HCT116 (cell line): Measurements from ENCODE around the gene TMPRSS7. TPM values are rescaled to one million over a fixed set of nuclear protein-coding genes. Genes with fewer than 3 reads are reported as not detected.

Experiments
- ATAC-seq: fragments of 200-7000 bp; cut with Tn5 transposase; 2 replicates; pipeline ENCODE4 v1.9.1; 2020; ENCODE audit warnings: mild to moderate bottlenecking, moderate library complexity
- BruUV-seq: library from RNA; stranded (reverse); fragments of 400-500 nt; replicated peaks from 2 replicates; lab custom pipeline; 2021; lab: Mats Ljungman, UMichigan
- CTCF ChIA-PET: fragments of 300-600 bp; sonication (Branson Sonifier 250); formaldehyde crosslinking; loops from one replicate; lab custom pipeline; 2021; ENCODE audit warnings: antibody characterized with exemption; lab: Charles Lee
- POLR2A ChIA-PET: fragments of 300-600, 350-600 bp; sonication (Branson Sonifier 250); formaldehyde crosslinking; loops from one replicate; lab custom pipeline; 2021; ENCODE audit warnings: antibody characterized with exemption; lab: Charles Lee
- RAD21 ChIA-PET, 2 experiments: fragments of 300-600 bp; sonication (Branson Sonifier 250); formaldehyde crosslinking; loops; one replicate each; lab custom pipeline; 2023; ENCODE audit warnings: low total read pairs in 2 of 2; ENCODE audit not compliant: uncharacterized antibody in 2 of 2, unreplicated experiment in 2 of 2, low non-redundant PET in 1 of 2; lab: Charles Lee
- DNase-seq: peaks from one replicate; pipeline ENCODE4 v3.0.0-alpha.2; 2010; ENCODE audit warnings: low read depth, low spot score
- H2AFZ ChIP-seq: fragments of 200-600 bp; shearing (Covaris generic), sonication (generic); 2 replicates; pipeline ENCODE4 v1.6.1; 2017; ENCODE audit warnings: low read depth, mixed run types, mixed read lengths, antibody characterized with exemption, low read length; ENCODE audit not compliant: poor library complexity, severe bottlenecking
- H3K27ac ChIP-seq: 2 replicates; pipeline ENCODE4 v1.5.1; 2012; ENCODE audit warnings: low read depth, low read length
- H3K27me3 ChIP-seq: fragments of 200-600 bp; sonication (generic); 2 replicates; pipeline ENCODE4 v1.6.1; 2016; ENCODE audit warnings: mixed run types, low read length, mixed read lengths; ENCODE audit not compliant: insufficient read depth
- H3K36me3 ChIP-seq, 2 experiments: fragments of 200-500 bp in 1 of 2; fragments of 200-600 bp in 1 of 2; sonication (Bioruptor generic) in 1 of 2; sonication (generic) in 1 of 2; 2 replicates each; pipeline versions ENCODE4 v1.5.1 to v1.6.1; 2014 to 2016; ENCODE audit warnings: low read length in 2 of 2, inconsistent platforms in 1 of 2, mixed read lengths in 1 of 2, mixed run types in 1 of 2; ENCODE audit not compliant: insufficient read depth in 2 of 2, control insufficient read depth in 1 of 2
- H3K4me1 ChIP-seq, 2 experiments: fragments of 200-600 bp in 1 of 2; sonication (generic) in 1 of 2; 2 replicates each; pipeline versions ENCODE4 v1.5.1 to v1.6.1; 2012 to 2017; ENCODE audit warnings: low read length in 2 of 2, inconsistent platforms in 1 of 2, mild to moderate bottlenecking in 1 of 2, mixed read lengths in 1 of 2, mixed run types in 1 of 2, moderate library complexity in 1 of 2; ENCODE audit not compliant: insufficient read depth in 2 of 2, control insufficient read depth in 1 of 2
- H3K4me2 ChIP-seq: fragments of 200-600 bp; sonication (generic); 2 replicates; pipeline ENCODE4 v1.6.1; 2017; ENCODE audit warnings: mixed run types, low read length, mixed read lengths
- H3K4me3 ChIP-seq, 2 experiments: fragments of 200-600 bp in 1 of 2; sonication (generic) in 1 of 2; replicated peaks in 1 of 2; 2 replicates each; pipeline ENCODE4 v1.5.1; 2011 to 2016; ENCODE audit warnings: low read length in 2 of 2, control low read depth in 1 of 2, low read depth in 1 of 2, mild to moderate bottlenecking in 1 of 2, mixed read lengths in 1 of 2, mixed run types in 1 of 2
- H3K79me2 ChIP-seq: fragments of 200-600 bp; sonication (generic); 2 replicates; pipeline ENCODE4 v1.6.1; 2017; ENCODE audit warnings: mild to moderate bottlenecking, mixed run types, low read length, moderate library complexity, mixed read lengths; ENCODE audit not compliant: insufficient read depth
- H3K9ac ChIP-seq: fragments of 200-600 bp; sonication (generic); 2 replicates; pipeline ENCODE4 v1.6.1; 2016; ENCODE audit warnings: low read length, mixed read lengths
- H3K9me2 ChIP-seq: fragments of 200-600 bp; sonication (generic), shearing (Covaris generic); 2 replicates; pipeline ENCODE4 v1.6.1; 2017; ENCODE audit warnings: mixed run types, mild to moderate bottlenecking, moderate library complexity; ENCODE audit not compliant: insufficient read depth
- H3K9me3 ChIP-seq, 2 experiments: fragments of 200-500 bp in 1 of 2; fragments of 200-600 bp in 1 of 2; sonication (Bioruptor generic) in 1 of 2; sonication (generic) in 1 of 2; 2 replicates each; pipeline ENCODE4 v1.6.1; 2014 to 2017; ENCODE audit warnings: low read length in 2 of 2, mixed read lengths in 2 of 2, inconsistent platforms in 1 of 2, low read depth in 1 of 2, mild to moderate bottlenecking in 1 of 2, mixed run types in 1 of 2, moderate library complexity in 1 of 2; ENCODE audit not compliant: control insufficient read depth in 1 of 2, insufficient read depth in 1 of 2
- H4K20me1 ChIP-seq: fragments of 200-600 bp; sonication (generic), shearing (Covaris generic); 2 replicates; pipeline ENCODE4 v1.6.1; 2017; ENCODE audit warnings: mixed run types, mild to moderate bottlenecking, moderate library complexity; ENCODE audit not compliant: insufficient read depth
- CEBPB ChIP-seq: IDR thresholded peaks from 2 replicates; pipeline ENCODE4 v1.6.1; 2012; ENCODE audit warnings: low read depth
- CTCF ChIP-seq, 3 experiments: fragments of 200-600 bp in 1 of 3; sonication (generic) in 1 of 3; IDR thresholded peaks in 2 of 3; conservative IDR thresholded peaks in 1 of 3; 2 replicates each; pipeline ENCODE4 v1.5.1; 2012 to 2017; ENCODE audit warnings: low read depth in 2 of 3, low read length in 2 of 3, antibody characterized with exemption in 1 of 3, borderline replicate concordance in 1 of 3, control low read depth in 1 of 3, mild to moderate bottlenecking in 1 of 3, mixed read lengths in 1 of 3, mixed run types in 1 of 3, moderate library complexity in 1 of 3; ENCODE audit not compliant: insufficient read depth in 1 of 3
- EZH2 ChIP-seq: fragments of 200-600 bp; sonication (generic); IDR thresholded peaks from 2 replicates; pipeline ENCODE4 v1.6.1; 2017; ENCODE audit warnings: antibody characterized with exemption, mixed run types
- FOSL1 ChIP-seq: IDR thresholded peaks from 2 replicates; pipeline ENCODE4 v1.6.1; 2012; ENCODE audit warnings: low read depth
- RAD21 ChIP-seq: IDR thresholded peaks from 2 replicates; pipeline ENCODE4 v1.6.1; 2012; ENCODE audit warnings: low read depth, mild to moderate bottlenecking
- REST ChIP-seq: IDR thresholded peaks from 2 replicates; pipeline ENCODE4 v1.6.1; 2012; ENCODE audit warnings: low read depth
- SIN3A ChIP-seq: IDR thresholded peaks from 2 replicates; pipeline ENCODE4 v1.6.1; 2012; ENCODE audit warnings: low read depth
- SP1 ChIP-seq: IDR thresholded peaks from 2 replicates; pipeline ENCODE4 v1.6.1; 2012; ENCODE audit warnings: low read depth
- YY1 ChIP-seq: IDR thresholded peaks from 2 replicates; pipeline ENCODE4 v1.6.1; 2011; ENCODE audit warnings: low read length, low read depth, moderate library complexity, mild to moderate bottlenecking; ENCODE audit not compliant: insufficient replicate concordance; ENCODE audit errors: extremely low read depth
- ZFX ChIP-seq: fragments of 450-650 bp; IDR thresholded peaks from 2 replicates; pipeline ENCODE4 v1.6.1; 2017
- intact Hi-C: fragments of 100-400 bp; cut with micrococcal nuclease; formaldehyde crosslinking; loops from 2 replicates; pipeline ENCODE4 v1.10.0; 2022
- total RNA-seq: library from RNA; stranded (reverse); gene quantifications from one replicate; pipeline ENCODE4 v1.2.1, GENCODE V29; 2021; ENCODE audit not compliant: unreplicated experiment

The TMPRSS7 gene
- total RNA-seq, 1 experiment from 2014 or later: not detected

GRCh38 chr3:112041321-112041720 lies 6.8 kb downstream of the TMPRSS7 start:
- H3K4me1 ChIP-seq: peaks cover 0 to 15% of the 10 kb centered on the region in 2 experiments; a peak in 2 of 4 replicates
- no peak overlapping the region for H3K4me2 ChIP-seq
- no peaks in the 10 kb centered on the region for H3K9me2 ChIP-seq
- no peak overlapping the region for H3K27ac ChIP-seq
- POLR2A ChIA-PET: interaction anchor here (1.0 kb wide), 2 partner anchors 137 to 302 kb away, joined by 3 read pairs; no protein-coding TSS in a partner anchor
- BruUV-seq: no TSS peak
- H3K79me2 ChIP-seq: no peaks in the 10 kb centered on the region
- ATAC-seq (no peak), DNase-seq (no peak)
- H3K36me3 ChIP-seq: no peaks in the 10 kb centered on the region
- no peak overlapping the region for H3K4me3 ChIP-seq
- no peak for TF ChIP-seq ZFX
- TF ChIP-seq EZH2: no peak
- no peak for TF ChIP-seq FOSL1
- TF ChIP-seq YY1: no peak
- TF ChIP-seq REST: no peak
- no peak for TF ChIP-seq RAD21
- TF ChIP-seq CEBPB: no peak
- no peak for TF ChIP-seq CTCF (IDR thresholded peaks at IDR 0.05 in 2 of 3, conservative IDR thresholded peaks at IDR 0.05 in 1 of 3; ENCODE audit: borderline replicate concordance in 1 of 3, insufficient read depth in 1 of 3, low read depth in 2 of 3, low read length in 2 of 3)
- TF ChIP-seq SP1: no peak
- no peak for TF ChIP-seq SIN3A
- no peaks in the 10 kb centered on the region for H3K9me3 ChIP-seq
- H2AFZ ChIP-seq: no peak overlapping the region
- no peak overlapping the region for H3K9ac ChIP-seq
- RAD21 ChIA-PET: no interaction called here
- CTCF ChIA-PET: interaction anchor here (1.3 to 1.9 kb wide), 3 partner anchors 9 to 325 kb away, joined by 3 to 6 read pairs (median 3); no protein-coding TSS in a partner anchor
- H3K27me3 ChIP-seq: no peaks in the 10 kb centered on the region
- no peaks in the 10 kb centered on the region for H4K20me1 ChIP-seq
- intact Hi-C loops: loop anchor here (5.0 kb wide), 1 partner anchor 324 kb away; no protein-coding TSS in a partner anchor
